MM.1S (cell line): Measurements from ENCODE around the gene CYP2A6.

ENCODE experiments used
- EZH2 ChIP-seq: fragments of 300-600 bp; sonication (generic); optimal IDR thresholded peaks from 2 replicates; pipeline ENCODE3; 2017; ENCODE audit warnings: low read depth, mild to moderate bottlenecking, antibody characterized with exemption, low read length, mixed read lengths
- TF ChIP-seq, protein P1 (sequence below): fragments of 300-600 bp; sonication (generic); IDR thresholded peaks from 2 replicates; pipeline ENCODE4 v1.5.1; 2016; ENCODE audit warnings: antibody characterized with exemption, low read length, mixed read lengths

- TF ChIP-seq, protein P1, sequence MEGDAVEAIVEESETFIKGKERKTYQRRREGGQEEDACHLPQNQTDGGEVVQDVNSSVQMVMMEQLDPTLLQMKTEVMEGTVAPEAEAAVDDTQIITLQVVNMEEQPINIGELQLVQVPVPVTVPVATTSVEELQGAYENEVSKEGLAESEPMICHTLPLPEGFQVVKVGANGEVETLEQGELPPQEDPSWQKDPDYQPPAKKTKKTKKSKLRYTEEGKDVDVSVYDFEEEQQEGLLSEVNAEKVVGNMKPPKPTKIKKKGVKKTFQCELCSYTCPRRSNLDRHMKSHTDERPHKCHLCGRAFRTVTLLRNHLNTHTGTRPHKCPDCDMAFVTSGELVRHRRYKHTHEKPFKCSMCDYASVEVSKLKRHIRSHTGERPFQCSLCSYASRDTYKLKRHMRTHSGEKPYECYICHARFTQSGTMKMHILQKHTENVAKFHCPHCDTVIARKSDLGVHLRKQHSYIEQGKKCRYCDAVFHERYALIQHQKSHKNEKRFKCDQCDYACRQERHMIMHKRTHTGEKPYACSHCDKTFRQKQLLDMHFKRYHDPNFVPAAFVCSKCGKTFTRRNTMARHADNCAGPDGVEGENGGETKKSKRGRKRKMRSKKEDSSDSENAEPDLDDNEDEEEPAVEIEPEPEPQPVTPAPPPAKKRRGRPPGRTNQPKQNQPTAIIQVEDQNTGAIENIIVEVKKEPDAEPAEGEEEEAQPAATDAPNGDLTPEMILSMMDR: no peak
- no peak for TF ChIP-seq EZH2
Observed at GRCh38 chr19:40822161-40822560, 28.1 kb downstream of the CYP2A6 start.
